Measurements from ENCODE around the gene RBM5.

- TF ChIP-seq CTCF (conservative IDR thresholded peaks at IDR 0.05) (no peak), ZFX (IDR thresholded peaks at IDR 0.05) (no peak)
Observed at GRCh38 chr3:50117120-50117519, 28.4 kb downstream of the RBM5 start.

Data from C4-2B (cell line).